ENCODE results near the gene TAOK2.

DNA sequence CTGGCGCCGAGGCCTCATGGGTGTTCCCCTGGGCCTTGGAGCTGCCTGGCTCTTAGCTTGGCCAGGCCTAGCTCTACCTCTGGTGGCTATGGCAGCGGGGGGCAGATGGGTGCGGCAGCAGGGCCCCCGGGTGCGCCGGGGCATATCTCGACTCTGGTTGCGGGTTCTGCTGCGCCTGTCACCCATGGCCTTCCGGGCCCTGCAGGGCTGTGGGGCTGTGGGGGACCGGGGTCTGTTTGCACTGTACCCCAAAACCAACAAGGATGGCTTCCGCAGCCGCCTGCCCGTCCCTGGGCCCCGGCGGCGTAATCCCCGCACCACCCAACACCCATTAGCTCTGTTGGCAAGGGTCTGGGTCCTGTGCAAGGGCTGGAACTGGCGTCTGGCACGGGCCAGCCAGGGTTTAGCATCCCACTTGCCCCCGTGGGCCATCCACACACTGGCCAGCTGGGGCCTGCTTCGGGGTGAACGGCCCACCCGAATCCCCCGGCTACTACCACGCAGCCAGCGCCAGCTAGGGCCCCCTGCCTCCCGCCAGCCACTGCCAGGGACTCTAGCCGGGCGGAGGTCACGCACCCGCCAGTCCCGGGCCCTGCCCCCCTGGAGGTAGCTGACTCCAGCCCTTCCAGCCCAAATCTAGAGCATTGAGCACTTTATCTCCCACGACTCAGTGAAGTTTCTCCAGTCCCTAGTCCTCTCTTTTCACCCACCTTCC, 13.9 kb downstream of the TAOK2 start:
- TF ChIP-seq CTCF (IDR thresholded peaks at IDR 0.05) = no peak
- TF ChIP-seq POLR2AphosphoS5 (IDR thresholded peaks at IDR 0.05) = no peak
- TF ChIP-seq EP300 (IDR thresholded peaks at IDR 0.05) = no peak
- TF ChIP-seq POLR2A (IDR thresholded peaks at IDR 0.05) = no peak
